HG02610 (cell line): ENCODE data around the gene SOX6.
"Not testable (repeated sequence)": the region's sequence is repeated elsewhere in the genome, so short reads cannot be mapped to it uniquely, and the experiment has no call there.

Source experiments
- ATAC-seq: cut with Tn5 transposase; IDR thresholded peaks from one replicate; pipeline ENCODE4 v1.9.1; 2021; ENCODE audit warnings: mild to moderate bottlenecking, moderate library complexity; ENCODE audit not compliant: unreplicated experiment

Gene SOX6

GRCh38 chr11:16110886-16111285 is 245.5 kb downstream of the SOX6 start:
- ATAC-seq: no peak

GRCh38 chr11:16099343-16099900 is 256.9 kb downstream of the SOX6 start:
- no peak for ATAC-seq

GRCh38 chr11:16098526-16099205 is 257.7 kb downstream of the SOX6 start:
- no peak for ATAC-seq

GRCh38 chr11:16097543-16097942 is 258.8 kb downstream of the SOX6 start:
- no peak for ATAC-seq

- no peak for ATAC-seq
Observed at GRCh38 chr11:16096336-16096735, 260.0 kb downstream of the SOX6 start.

- no peak for ATAC-seq
Observed at GRCh38 chr11:16095756-16096155, 260.6 kb downstream of the SOX6 start.

GRCh38 chr11:16093889-16094653 is 262.3 kb downstream of the SOX6 start:
- ATAC-seq: no peak

GRCh38 chr11:16091862-16092261 is 264.5 kb downstream of the SOX6 start:
- ATAC-seq: no peak

GRCh38 chr11:16089481-16089880 is 266.9 kb downstream of the SOX6 start:
- ATAC-seq: no peak

GRCh38 chr11:16088774-16089173 is 267.6 kb downstream of the SOX6 start:
- no peak for ATAC-seq

- ATAC-seq: no peak
Observed at GRCh38 chr11:16087886-16088285, 268.5 kb downstream of the SOX6 start.

GRCh38 chr11:16086229-16086819 is 270.0 kb downstream of the SOX6 start:
- no peak for ATAC-seq

GRCh38 chr11:16082095-16083055 is 274.0 kb downstream of the SOX6 start:
- no peak for ATAC-seq

- no peak for ATAC-seq
Observed at GRCh38 chr11:16081382-16082094, 274.8 kb downstream of the SOX6 start.

- no peak for ATAC-seq
Observed at GRCh38 chr11:16080688-16081381, 275.5 kb downstream of the SOX6 start.

GRCh38 chr11:16078936-16079335 is 277.4 kb downstream of the SOX6 start:
- no peak for ATAC-seq

- ATAC-seq: no peak
Observed at GRCh38 chr11:16070573-16070972, 285.8 kb downstream of the SOX6 start.

GRCh38 chr11:16067268-16067667 is 289.1 kb downstream of the SOX6 start:
- ATAC-seq: not testable (repeated sequence)

- ATAC-seq: no peak
Observed at GRCh38 chr11:16059332-16059731, 297.0 kb downstream of the SOX6 start.
